SIG-M5 treated with dmso at 0.1 percent for 504 hours (cell line): ENCODE measurements around the gene HLA-DQB1.

Experiments
- DNase-seq: peaks from one replicate; lab custom pipeline; 2025; ENCODE audit not compliant: unreplicated experiment; lab: John Stamatoyannopoulos, UW

Gene HLA-DQB1

DNA sequence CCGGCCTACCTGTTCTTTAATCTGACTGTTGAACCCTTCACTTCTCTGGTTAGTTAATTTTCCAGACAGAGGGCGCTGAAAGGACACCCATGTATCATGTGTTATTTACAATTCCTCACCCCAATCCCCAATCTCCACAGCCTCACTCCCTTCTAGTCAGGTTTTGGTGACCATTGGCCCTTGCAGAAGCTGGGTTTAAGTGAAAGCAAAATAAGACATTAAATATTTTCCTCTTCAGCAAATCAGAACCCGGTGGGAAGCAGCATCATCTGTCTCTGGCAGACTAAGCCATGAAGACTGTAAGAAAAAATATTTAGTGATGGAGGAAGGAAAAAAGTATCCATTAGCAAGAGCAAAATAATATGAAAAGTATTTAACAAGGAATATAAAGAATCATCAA, 38.6 kb downstream of the HLA-DQB1 start:
- no peak for DNase-seq

DNA sequence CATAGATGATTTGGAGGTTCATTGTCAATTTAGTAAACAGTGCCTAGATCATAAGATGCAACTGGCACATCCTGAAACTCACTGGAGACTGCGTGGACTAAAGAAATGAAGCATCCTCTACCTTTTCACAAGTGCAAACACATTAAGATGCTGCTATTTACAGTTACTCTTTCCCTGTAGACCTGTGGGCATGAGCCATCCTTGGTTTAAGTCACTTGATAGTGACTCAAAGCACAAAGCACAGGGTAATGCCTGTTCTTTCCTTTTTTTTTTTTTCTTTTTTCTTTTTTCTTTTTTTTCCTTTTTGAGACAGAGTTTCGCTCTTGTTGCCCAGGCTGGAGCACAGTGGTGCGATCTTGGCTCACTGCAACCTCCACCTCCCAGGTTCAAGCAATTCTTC, 39.2 kb downstream of the HLA-DQB1 start:
- DNase-seq: no peak

DNA sequence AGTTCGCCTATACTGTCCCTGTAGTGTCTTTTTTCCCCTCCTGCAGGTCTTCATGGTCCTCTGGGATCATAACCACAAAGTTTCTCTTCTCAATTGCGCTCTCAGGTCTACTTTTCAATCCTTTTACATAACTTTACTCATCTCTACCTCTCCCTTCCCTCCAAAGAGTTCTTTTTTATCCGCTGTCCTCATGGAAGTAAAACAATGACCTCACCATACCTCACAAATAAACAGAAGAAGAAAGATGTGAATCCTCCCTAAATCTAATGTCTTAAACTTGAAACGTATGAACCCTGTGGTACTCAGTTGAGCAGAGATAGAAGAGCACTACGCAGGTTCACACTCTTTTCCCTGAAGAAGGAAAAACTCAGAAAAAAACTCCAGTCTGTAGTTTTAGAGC, 41.3 kb downstream of the HLA-DQB1 start:
- DNase-seq: no peak

GRCh38 chr6:32624565-32624964, 41.9 kb downstream of the HLA-DQB1 start:
- no peak for DNase-seq

- peak; percentile 73 for DNase-seq
These were observed 42.8 kb downstream of the HLA-DQB1 start for GRCh38 chr6:32623693-32624092.

DNA sequence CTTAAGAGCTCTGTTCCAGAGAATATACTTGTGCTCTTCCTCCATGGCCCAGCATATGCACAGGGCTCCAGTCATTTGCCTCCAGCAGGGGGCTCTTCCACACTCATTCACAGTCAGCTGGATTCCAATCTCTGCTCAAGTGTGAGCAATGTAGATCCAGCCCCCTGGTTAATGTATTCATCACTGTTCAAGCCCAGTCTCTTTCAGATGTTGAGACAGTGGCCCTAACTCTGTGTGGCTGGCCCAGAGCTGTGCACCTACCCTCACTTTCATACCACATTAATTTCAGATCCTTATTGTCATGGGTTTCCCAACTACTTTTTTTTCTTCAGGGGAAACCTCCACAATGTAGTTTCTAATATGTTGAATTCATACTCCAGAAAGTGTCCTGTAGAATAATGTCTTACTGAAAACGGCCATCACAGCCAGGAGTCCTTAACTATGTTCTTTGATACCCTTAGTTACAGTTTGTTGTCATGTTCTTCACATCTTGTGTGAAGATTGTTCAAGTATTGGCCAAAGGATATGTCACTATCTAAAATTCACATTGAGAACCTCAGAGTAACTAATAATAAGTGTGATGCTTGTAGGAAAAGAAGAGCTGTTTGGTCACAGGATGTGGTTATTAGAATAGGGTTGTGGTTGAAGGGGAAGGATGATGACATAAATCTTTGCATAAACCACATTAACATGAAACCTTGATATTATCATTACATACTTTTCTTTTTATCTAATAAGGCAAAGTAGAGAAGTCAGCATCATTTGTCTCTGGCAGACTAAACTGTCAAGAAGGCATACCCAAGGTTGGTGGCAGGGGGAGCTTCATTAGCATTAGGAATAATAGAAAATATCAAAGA, 43.7 kb downstream of the HLA-DQB1 start:
- DNase-seq: peak; percentile 44

DNA sequence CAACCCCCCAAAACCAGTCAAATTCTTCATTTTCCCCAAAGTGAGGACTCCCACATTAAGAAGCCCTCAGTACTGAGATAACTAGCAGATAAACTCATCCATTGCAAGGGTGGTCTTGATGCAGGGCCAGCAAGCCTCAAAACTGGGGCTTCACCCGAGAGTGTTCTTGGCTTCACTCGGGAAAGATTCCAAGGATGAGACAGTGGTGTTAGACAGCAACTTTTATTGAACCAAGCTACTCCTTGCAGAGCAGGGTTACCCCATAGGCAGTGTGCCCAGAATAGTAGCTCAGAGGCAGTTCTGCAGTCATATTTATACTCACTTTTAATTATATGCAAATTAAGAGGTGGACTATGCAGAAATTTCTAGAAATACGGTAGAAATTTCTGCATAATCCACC, 45.1 kb downstream of the HLA-DQB1 start:
- DNase-seq: no peak

DNA sequence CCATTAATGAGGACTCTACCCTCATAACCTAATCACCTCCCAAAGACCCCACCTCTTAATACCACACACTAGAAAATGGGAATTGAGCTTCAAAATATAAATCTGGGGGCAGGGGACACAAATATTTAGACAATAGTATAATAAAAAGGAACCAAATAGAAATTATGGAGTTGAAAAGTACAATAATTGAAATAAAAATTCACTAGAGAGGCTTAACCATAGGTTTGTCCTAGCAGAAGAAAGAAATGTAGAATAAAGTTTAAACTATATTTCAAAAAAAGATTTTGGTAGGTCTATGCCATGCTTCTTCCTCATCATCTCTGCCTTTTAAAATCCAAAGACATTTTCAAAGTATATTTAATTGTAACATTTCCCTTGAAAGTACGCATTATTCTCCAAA, 48.7 kb downstream of the HLA-DQB1 start:
- DNase-seq: no peak

- DNase-seq: no peak
These were observed 50.4 kb downstream of the HLA-DQB1 start for GRCh38 chr6:32615885-32616532.

- no peak for DNase-seq
These were observed 51.9 kb downstream of the HLA-DQB1 start for GRCh38 chr6:32614366-32615081.

- no peak for DNase-seq
These were observed 53.0 kb downstream of the HLA-DQB1 start for GRCh38 chr6:32613475-32613874.

- DNase-seq: no peak
These were observed 55.7 kb downstream of the HLA-DQB1 start for GRCh38 chr6:32610682-32611296.

- DNase-seq: peak; percentile 82
These were observed 56.5 kb downstream of the HLA-DQB1 start for GRCh38 chr6:32609731-32610640.
